GM12878 (cell line): Measurements from ENCODE around the gene S100A4.

Source experiments
- HDGF ChIP-seq: fragments of 450-650 bp; IDR thresholded peaks from 2 replicates; pipeline ENCODE4 v1.6.1; 2016; ENCODE audit warnings: antibody characterized with exemption
- TAF1 ChIP-seq: IDR thresholded peaks from 2 replicates; pipeline ENCODE4 v1.6.1; 2011; ENCODE audit warnings: mild to moderate bottlenecking, low read depth, low read length, borderline replicate concordance
- USF2 ChIP-seq: IDR thresholded peaks from 2 replicates; pipeline ENCODE4 v1.6.1; 2011; ENCODE audit warnings: low read depth, low read length, improper control_type of control experiment, borderline replicate concordance

DNA sequence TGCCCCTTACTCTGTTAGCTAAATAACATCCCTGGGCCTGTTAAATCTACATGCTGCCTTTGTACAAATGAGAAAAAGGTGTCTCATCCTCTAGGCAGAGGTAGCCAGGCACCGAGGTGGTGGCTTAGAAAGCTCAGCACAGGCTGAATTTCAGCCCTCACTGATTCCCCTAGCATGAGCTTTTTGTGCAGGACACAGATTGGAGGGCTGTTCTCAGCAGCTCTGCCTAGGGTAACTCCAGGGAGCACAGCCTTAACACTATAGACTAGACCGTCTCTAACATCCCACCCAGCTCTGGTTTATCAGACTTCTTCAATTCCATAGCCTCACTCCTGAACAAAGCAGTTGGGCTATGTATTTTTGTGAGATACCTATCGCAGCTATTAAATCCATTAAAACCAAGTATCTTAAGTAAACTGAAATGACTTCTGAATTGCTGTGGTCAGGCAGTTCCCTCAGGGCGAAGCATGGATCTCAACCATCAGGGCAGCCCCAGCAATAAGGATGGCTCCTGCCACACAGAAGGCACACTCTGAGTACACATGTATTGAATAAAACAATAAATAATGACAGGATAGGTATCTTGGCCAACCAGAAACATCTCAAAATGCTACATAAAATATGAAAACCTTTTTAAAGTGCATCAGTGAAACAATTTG is 24.7 kb downstream of the S100A4 start:
- TF ChIP-seq TAF1 (no peak), USF2 (no peak), HDGF (no peak)
